NCI-H2196 treated with DMSO at 0.1 percent for 48 hours (cell line): ENCODE results near the gene RBM38.
A peak's percentile ranks its signal among the peaks of the same experiment; 100 is the strongest.

ENCODE experiments used
- DNase-seq: peaks from one replicate; lab custom pipeline; 2025; ENCODE audit not compliant: unreplicated experiment; lab: John Stamatoyannopoulos, UW

RBM38 gene

GRCh38 chr20:57374931-57375651, 16.1 kb upstream of the RBM38 start:
- DNase-seq, result no peak

- no peak for DNase-seq
These were observed 15.5 kb upstream of the RBM38 start for GRCh38 chr20:57375652-57376230.

GRCh38 chr20:57377350-57377749, 13.8 kb upstream of the RBM38 start:
- DNase-seq, result no peak

GRCh38 chr20:57378107-57378506, 13.1 kb upstream of the RBM38 start:
- no peak for DNase-seq

GRCh38 chr20:57378646-57379262, 12.4 kb upstream of the RBM38 start:
- DNase-seq, result no peak

GRCh38 chr20:57379263-57379647, 11.9 kb upstream of the RBM38 start:
- no peak for DNase-seq

GRCh38 chr20:57380081-57380750, 11.0 kb upstream of the RBM38 start:
- no peak for DNase-seq

- peak; percentile 22 for DNase-seq
These were observed 9.3 kb upstream of the RBM38 start for GRCh38 chr20:57381596-57382503.

- no peak for DNase-seq
These were observed 8.7 kb upstream of the RBM38 start for GRCh38 chr20:57382516-57382915.

- DNase-seq, result no peak
These were observed 7.5 kb upstream of the RBM38 start for GRCh38 chr20:57383447-57384347.

- no peak for DNase-seq
These were observed 6.7 kb upstream of the RBM38 start for GRCh38 chr20:57384486-57384885.

GRCh38 chr20:57384953-57385761, 6.0 kb upstream of the RBM38 start:
- DNase-seq, result no peak

GRCh38 chr20:57385940-57386339, 5.3 kb upstream of the RBM38 start:
- no peak for DNase-seq

GRCh38 chr20:57386762-57387161, 4.4 kb upstream of the RBM38 start:
- no peak for DNase-seq

- DNase-seq, result no peak
These were observed 3.7 kb upstream of the RBM38 start for GRCh38 chr20:57387463-57387862.

- DNase-seq, result no peak
These were observed 3.2 kb upstream of the RBM38 start for GRCh38 chr20:57387945-57388371.

- no peak for DNase-seq
These were observed 2.1 kb upstream of the RBM38 start for GRCh38 chr20:57388953-57389694.
